ENCODE results near the gene MYOG. TPM values are rescaled to one million over a fixed set of nuclear protein-coding genes. Genes with fewer than 3 reads are reported as not detected.

Gene MYOG
- total and polyA plus RNA-seq, 2 of the 13 experiments (the other 11 are each of a cell fraction or from before 2014, with no cell fraction given), result not detected

DNA sequence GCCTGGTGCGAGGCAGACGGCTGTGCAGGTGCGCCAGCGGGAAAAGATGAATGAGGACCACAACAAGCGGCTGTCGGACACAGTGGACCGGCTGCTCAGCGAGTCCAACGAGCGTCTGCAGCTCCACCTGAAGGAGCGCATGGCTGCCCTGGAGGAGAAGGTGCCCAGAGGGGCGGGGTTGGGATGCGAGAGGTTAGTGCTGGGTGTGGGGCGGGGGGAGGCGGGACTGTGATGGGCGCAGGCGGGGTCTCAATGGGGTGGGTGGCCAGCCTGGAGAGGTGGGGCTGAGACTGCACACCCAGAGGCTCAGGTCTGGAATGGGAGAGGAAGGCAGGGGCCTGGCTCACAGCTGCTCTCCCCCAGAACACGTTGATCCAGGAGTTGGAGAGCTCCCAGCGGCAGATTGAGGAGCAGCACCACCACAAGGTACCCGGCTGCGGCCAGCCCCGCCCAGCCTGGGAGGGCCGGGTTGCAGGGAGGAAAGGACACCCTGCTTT lies 37.2 kb downstream of the MYOG start:
- DNase-seq (ENCODE audit: low spot score), result peak; percentile 10
- no peak overlapping the region for H3K4me2 ChIP-seq (ENCODE audit: low read depth, low read length)
- in situ Hi-C loops (cut with HindIII; ENCODE audit: extremely low pct_ligation_motif_present, low pct_unique_long_range_greater_than_20kb) (no loop called here), intact Hi-C loops (cut with micrococcal nuclease; ENCODE audit: unreplicated experiment) (no loop called here)
- no peak overlapping the region for H3K9ac ChIP-seq (ENCODE audit: insufficient read depth, low read depth, low read length)
- no peak overlapping the region for H3K27ac ChIP-seq (ENCODE audit: extremely low read length, insufficient read depth, low read length)
- CTCF ChIA-PET (ENCODE audit: low intra/inter-chr PET ratio, low total read pairs), result no interaction called here
- ATAC-seq, result peak; percentile 90
- POLR2A ChIA-PET, result no interaction called here
- peaks cover 6 to 48% of the 10 kb centered on the region in 2 experiments for H3K27me3 ChIP-seq (ENCODE audit: control insufficient read depth in 1 of 2, insufficient read depth in 2 of 2, low read length in 2 of 2)
- 72% methylated on average over 14 of the region's 23 CpGs for WGBS (ENCODE audit: low lambda C conversion rate)
- no TSS peak for BruUV-seq (replicated peaks)
- H2AFZ ChIP-seq (ENCODE audit: low read length), result no peak overlapping the region
- no peak for FAIRE-seq
- no peaks in the 10 kb centered on the region for H4K20me1 ChIP-seq (ENCODE audit: insufficient read depth, low read length)
- no peaks in the 10 kb centered on the region for H3K4me1 ChIP-seq (ENCODE audit: insufficient read depth, low read length)
- TF ChIP-seq, protein P1, sequence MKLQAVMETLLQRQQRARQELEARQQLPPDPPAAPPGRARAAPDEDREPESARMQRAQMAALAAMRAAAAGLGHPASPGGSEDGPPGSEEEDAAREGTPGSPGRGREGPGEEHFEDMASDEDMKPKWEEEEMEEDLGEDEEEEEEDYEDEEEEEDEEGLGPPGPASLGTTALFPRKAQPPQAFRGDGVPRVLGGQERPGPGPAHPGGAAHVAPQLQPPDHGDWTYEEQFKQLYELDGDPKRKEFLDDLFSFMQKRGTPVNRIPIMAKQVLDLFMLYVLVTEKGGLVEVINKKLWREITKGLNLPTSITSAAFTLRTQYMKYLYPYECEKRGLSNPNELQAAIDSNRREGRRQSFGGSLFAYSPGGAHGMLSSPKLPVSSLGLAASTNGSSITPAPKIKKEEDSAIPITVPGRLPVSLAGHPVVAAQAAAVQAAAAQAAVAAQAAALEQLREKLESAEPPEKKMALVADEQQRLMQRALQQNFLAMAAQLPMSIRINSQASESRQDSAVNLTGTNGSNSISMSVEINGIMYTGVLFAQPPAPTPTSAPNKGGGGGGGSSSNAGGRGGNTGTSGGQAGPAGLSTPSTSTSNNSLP (IDR thresholded peaks at IDR 0.05; ENCODE audit: low read depth, low read length), result no peak
- TF ChIP-seq, protein P2, sequence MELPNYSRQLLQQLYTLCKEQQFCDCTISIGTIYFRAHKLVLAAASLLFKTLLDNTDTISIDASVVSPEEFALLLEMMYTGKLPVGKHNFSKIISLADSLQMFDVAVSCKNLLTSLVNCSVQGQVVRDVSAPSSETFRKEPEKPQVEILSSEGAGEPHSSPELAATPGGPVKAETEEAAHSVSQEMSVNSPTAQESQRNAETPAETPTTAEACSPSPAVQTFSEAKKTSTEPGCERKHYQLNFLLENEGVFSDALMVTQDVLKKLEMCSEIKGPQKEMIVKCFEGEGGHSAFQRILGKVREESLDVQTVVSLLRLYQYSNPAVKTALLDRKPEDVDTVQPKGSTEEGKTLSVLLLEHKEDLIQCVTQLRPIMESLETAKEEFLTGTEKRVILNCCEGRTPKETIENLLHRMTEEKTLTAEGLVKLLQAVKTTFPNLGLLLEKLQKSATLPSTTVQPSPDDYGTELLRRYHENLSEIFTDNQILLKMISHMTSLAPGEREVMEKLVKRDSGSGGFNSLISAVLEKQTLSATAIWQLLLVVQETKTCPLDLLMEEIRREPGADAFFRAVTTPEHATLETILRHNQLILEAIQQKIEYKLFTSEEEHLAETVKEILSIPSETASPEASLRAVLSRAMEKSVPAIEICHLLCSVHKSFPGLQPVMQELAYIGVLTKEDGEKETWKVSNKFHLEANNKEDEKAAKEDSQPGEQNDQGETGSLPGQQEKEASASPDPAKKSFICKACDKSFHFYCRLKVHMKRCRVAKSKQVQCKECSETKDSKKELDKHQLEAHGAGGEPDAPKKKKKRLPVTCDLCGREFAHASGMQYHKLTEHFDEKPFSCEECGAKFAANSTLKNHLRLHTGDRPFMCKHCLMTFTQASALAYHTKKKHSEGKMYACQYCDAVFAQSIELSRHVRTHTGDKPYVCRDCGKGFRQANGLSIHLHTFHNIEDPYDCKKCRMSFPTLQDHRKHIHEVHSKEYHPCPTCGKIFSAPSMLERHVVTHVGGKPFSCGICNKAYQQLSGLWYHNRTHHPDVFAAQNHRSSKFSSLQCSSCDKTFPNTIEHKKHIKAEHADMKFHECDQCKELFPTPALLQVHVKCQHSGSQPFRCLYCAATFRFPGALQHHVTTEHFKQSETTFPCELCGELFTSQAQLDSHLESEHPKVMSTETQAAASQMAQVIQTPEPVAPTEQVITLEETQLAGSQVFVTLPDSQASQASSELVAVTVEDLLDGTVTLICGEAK (IDR thresholded peaks at IDR 0.05), result no peak
- TF ChIP-seq, protein P2 (CRISPR knock-in tag; IDR thresholded peaks at IDR 0.05), result no peak
- no peak for TF ChIP-seq PHF5A (CRISPR knock-in tag; IDR thresholded peaks at IDR 0.05; ENCODE audit: low read depth, unreplicated experiment)
- no peak for TF ChIP-seq FOXA3 (CRISPR knock-in tag; IDR thresholded peaks at IDR 0.05)
- no peaks in the 10 kb centered on the region for H3K9me3 ChIP-seq (ENCODE audit: low read length)
- H3K79me2 ChIP-seq (ENCODE audit: insufficient read depth, low read length), result no peaks in the 10 kb centered on the region
- H3K36me3 ChIP-seq (replicated peaks in 1 of 2; ENCODE audit: control insufficient read depth in 1 of 2, insufficient read depth in 2 of 2, low read length in 2 of 2), result no peaks in the 10 kb centered on the region
- no peak overlapping the region for H3K4me3 ChIP-seq (replicated peaks in 1 of 3; ENCODE audit: insufficient read depth in 1 of 3, low read depth in 2 of 3, low read length in 3 of 3)
